Astrocyte of the cerebellum (primary cell): ENCODE data around the gene DHPS.
"Not testable (repeated sequence)": the region's sequence is repeated elsewhere in the genome, so short reads cannot be mapped to it uniquely, and the experiment has no call there.

Experiments
- DNase-seq: peaks from one replicate; pipeline ENCODE4 v3.0.0-alpha.2; 2011; ENCODE audit warnings: low read depth
- H3K4me3 ChIP-seq: 2 replicates; pipeline ENCODE4 v1.5.1; 2011; ENCODE audit warnings: mild to moderate bottlenecking, low read depth, low read length, moderate library complexity
- CTCF ChIP-seq: IDR thresholded peaks from 2 replicates; pipeline ENCODE4 v1.5.1; 2012; ENCODE audit warnings: low read length, low read depth, moderate library complexity, mild to moderate bottlenecking; ENCODE audit errors: missing control alignments
- in situ Hi-C: cut with HindIII; loops from 2 replicates; pipeline ENCODE4 v1.10.0; 2017; ENCODE audit warnings: low sequenced_read_pairs

The DHPS gene

GRCh38 chr19:12681074-12681987 lies at the start of gene DHPS:
Gene DHPS (minus strand): TSS chr19:12681880. CDS start chr19:12681766, 114 bp downstream.
- no peak for TF ChIP-seq CTCF
- peak; percentile 97 for DNase-seq
- in situ Hi-C loops, result no loop called here
- H3K4me3 ChIP-seq, result peak within 1 kb of the TSS; percentile 77

- in situ Hi-C loops, result no loop called here
- no peak for DNase-seq
- TF ChIP-seq CTCF, result no peak
- no peak overlapping the region for H3K4me3 ChIP-seq
These were observed 49.7 kb upstream of the DHPS start for GRCh38 chr19:12731337-12731736.

DNA sequence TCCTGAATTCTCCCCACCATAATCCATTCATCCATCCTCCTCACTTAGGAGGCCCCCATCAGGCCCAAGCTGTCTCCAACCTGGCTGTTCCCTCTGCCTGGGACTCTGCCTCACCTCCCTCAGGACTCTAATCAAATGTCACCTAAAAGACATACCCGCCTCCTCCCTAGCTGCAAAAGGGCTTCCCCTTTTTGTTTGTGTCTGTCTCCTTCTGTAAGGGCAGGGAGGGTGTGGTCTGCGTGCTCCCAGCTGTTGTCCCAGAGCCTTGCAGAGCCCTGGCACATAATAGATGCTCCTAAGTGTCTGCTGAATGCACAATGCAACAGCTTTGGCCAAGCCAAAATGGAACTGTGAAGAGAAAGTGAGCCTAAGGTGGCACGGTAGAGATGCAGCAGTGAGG lies 48.4 kb upstream of the DHPS start:
- in situ Hi-C loops, result no loop called here
- no peak for DNase-seq
- H3K4me3 ChIP-seq, result no peak overlapping the region
- no peak for TF ChIP-seq CTCF

DNA sequence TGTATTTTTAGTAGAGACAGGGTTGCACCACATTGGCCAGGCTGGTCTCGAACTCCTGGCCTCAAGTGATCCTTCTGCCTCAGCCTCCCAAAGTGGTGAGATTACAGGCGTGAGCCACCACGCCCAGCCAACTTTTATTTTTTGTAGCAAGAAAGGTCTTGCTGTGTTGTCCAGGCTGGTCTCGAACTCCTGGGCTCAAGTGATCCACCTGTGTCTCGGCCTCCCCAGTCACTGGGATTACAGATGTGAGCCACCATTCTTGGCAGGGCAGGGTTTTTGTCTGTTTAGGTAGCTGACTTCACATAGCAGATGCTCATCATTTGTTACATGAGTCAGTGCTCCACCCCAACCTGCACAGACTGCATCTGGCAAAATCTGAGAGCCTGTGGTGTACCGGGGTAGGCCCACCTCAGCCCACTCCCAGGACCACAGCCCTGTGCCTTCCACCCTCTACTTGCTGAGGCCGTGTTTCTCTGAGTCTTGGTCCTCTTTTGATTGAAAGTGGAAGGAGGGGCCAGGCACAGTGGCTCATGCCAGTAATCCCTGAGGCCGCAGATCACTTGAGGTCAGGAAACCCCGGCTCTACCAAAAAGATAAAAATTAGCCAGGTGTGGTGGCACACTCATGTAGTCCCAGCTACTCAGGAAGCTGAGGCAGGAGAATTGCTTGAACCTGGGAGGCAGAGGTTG lies 46.2 kb upstream of the DHPS start:
- no peak for DNase-seq
- TF ChIP-seq CTCF, result no peak
- H3K4me3 ChIP-seq, result no peak overlapping the region
- in situ Hi-C loops, result no loop called here

DNA sequence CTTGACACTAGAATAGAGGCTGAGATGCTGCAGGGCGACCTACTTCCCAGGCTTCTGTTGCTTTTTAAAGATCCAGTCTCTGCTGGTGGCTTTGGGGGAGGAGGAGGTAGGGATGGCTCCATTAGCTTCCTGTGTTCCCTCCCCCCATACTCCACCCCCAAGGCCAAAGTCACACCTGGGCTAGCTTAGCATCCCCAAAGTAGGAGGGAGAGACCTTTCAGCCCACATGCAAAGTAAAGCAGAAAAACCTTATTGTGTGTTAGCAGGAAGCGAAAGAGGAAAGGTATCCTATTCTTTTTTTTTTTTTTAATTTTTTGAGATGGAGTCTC lies 45.3 kb upstream of the DHPS start:
- in situ Hi-C loops, result no loop called here
- no peak for DNase-seq
- no peak for TF ChIP-seq CTCF
- no peak overlapping the region for H3K4me3 ChIP-seq

GRCh38 chr19:12725612-12726011 lies 43.9 kb upstream of the DHPS start:
- H3K4me3 ChIP-seq, in situ Hi-C loops, DNase-seq: not testable (repeated sequence)
